Natural killer cell (primary cell): ENCODE data around the gene CCDC88C. TPM values are rescaled to one million over a fixed set of nuclear protein-coding genes. Genes with fewer than 3 reads are reported as not detected.

ENCODE experiments used
- ATAC-seq, 3 donors: fragments of 150-1000 bp in 2 of 3; fragments of 200-7000 bp in 1 of 3; cut with Tn5 transposase; 1 replicate in 1 of 3; 2 replicates in 2 of 3; pipeline ENCODE4 v1.10.0; 2021; ENCODE audit warnings: mild to moderate bottlenecking in 2 of 3, moderate library complexity in 2 of 3
- DNase-seq, 2 donors: peaks; one replicate each; pipeline versions ENCODE4 v3.0.0 to v3.0.0-alpha.2; 2013 to 2021; ENCODE audit warnings: mixed read lengths in 1 of 2
- H3K27ac ChIP-seq: one replicate; pipeline ENCODE4 v1.5.1; 2013; ENCODE audit warnings: mild to moderate bottlenecking, low read length
- H3K27me3 ChIP-seq: one replicate; pipeline ENCODE4 v1.6.1; 2013; ENCODE audit warnings: low read length; ENCODE audit not compliant: control insufficient read depth, insufficient read depth
- H3K36me3 ChIP-seq: one replicate; pipeline ENCODE4 v1.6.1; 2013; ENCODE audit warnings: low read length; ENCODE audit not compliant: control insufficient read depth, insufficient read depth
- H3K4me1 ChIP-seq: one replicate; pipeline ENCODE4 v1.6.1; 2013; ENCODE audit warnings: low read length; ENCODE audit not compliant: control insufficient read depth, insufficient read depth
- H3K4me3 ChIP-seq: one replicate; pipeline ENCODE4 v1.5.1; 2013; ENCODE audit warnings: low read length
- H3K9me3 ChIP-seq: one replicate; pipeline ENCODE4 v1.6.1; 2013; ENCODE audit warnings: low read length; ENCODE audit not compliant: control insufficient read depth, insufficient read depth
- H3K27ac Mint-ChIP-seq, 2 donors: one replicate each; pipeline ENCODE4 v1.8.0; 2022; ENCODE audit warnings: mild to moderate bottlenecking in 2 of 2, mixed read lengths in 2 of 2, moderate library complexity in 1 of 2
- H3K27me3 Mint-ChIP-seq, 2 donors: one replicate each; pipeline ENCODE4 v1.8.0; 2022; ENCODE audit warnings: low read depth in 2 of 2, mixed read lengths in 2 of 2
- H3K36me3 Mint-ChIP-seq: one replicate; pipeline ENCODE4 v1.8.0; 2022; ENCODE audit warnings: mixed read lengths
- H3K4me1 Mint-ChIP-seq, 2 donors: one replicate each; pipeline ENCODE4 v1.8.0; 2022; ENCODE audit warnings: mixed read lengths in 2 of 2
- H3K4me3 Mint-ChIP-seq: one replicate; pipeline ENCODE4 v1.8.0; 2022; ENCODE audit warnings: mild to moderate bottlenecking, moderate library complexity, mixed read lengths
- H3K9me3 Mint-ChIP-seq, 2 donors: one replicate each; pipeline ENCODE4 v1.8.0; 2022; ENCODE audit warnings: mixed read lengths in 2 of 2
- CTCF ChIP-seq: fragments of 200-600 bp; IDR thresholded peaks from one replicate; pipeline ENCODE4 v1.8.0; 2022; ENCODE audit warnings: antibody characterized with exemption
- WGBS: methylation state at CpG from one replicate; pipeline ENCODE4 v1.1.7; 2013; ENCODE audit warnings: missing lambda C conversion rate; ENCODE audit not compliant: insufficient coverage; 5-methylcytosine and 5-hydroxymethylcytosine counted together
- intact Hi-C: fragments of 100-400 bp; cut with micrococcal nuclease; formaldehyde crosslinking; loops from one replicate; pipeline ENCODE4 v1.14.2; 2022
- total RNA-seq, 4 donors: library from RNA; stranded (reverse); fragments of 120-200 nt in 1 of 4; gene quantifications; one replicate each; pipeline versions ENCODE4 v1.2.3 to v1.2.4, GENCODE V29; 2013 to 2022

The CCDC88C gene
- total RNA-seq, 3 donors from 2014 or later (not counting 1 experiment from before 2014, with no cell fraction given) = 432 to 516 (median 438) TPM

GRCh38 chr14:91305650-91306431 is 111.8 kb downstream of the CCDC88C start:
- Mint-ChIP-seq H3K4me3 (no peak overlapping the region), H3K36me3 (peaks cover 21% of the 10 kb centered on the region), H3K9me3 (no peaks in the 10 kb centered on the region), H3K4me1 (peaks cover 26% of the 10 kb centered on the region in 2 donors), H3K27ac (peak overlapping the region; percentile 67 to 69), H3K27me3 (no peaks in the 10 kb centered on the region)
- H3K27ac ChIP-seq = no peak overlapping the region
- no peak overlapping the region for H3K4me3 ChIP-seq
- H3K4me1 ChIP-seq = peaks cover 7% of the 10 kb centered on the region
- no peak for TF ChIP-seq CTCF
- DNase-seq (no peak), ATAC-seq (no peak)
- intact Hi-C loops = no loop called here
- 95% methylated on average over 10 of the region's 10 CpGs for WGBS
- no peaks in the 10 kb centered on the region for H3K27me3 ChIP-seq
- H3K36me3 ChIP-seq = peaks cover 87% of the 10 kb centered on the region
- no peaks in the 10 kb centered on the region for H3K9me3 ChIP-seq

- Mint-ChIP-seq H3K27ac (no peak overlapping the region), H3K36me3 (peaks cover 29% of the 10 kb centered on the region), H3K4me3 (no peak overlapping the region), H3K27me3 (no peaks in the 10 kb centered on the region), H3K4me1 (peaks cover 17 to 18% of the 10 kb centered on the region in 2 donors), H3K9me3 (no peaks in the 10 kb centered on the region)
- no peak for TF ChIP-seq CTCF
- ATAC-seq (no peak), DNase-seq (no peak)
- no peaks in the 10 kb centered on the region for H3K9me3 ChIP-seq
- peaks cover 95% of the 10 kb centered on the region for H3K36me3 ChIP-seq
- no peaks in the 10 kb centered on the region for H3K4me1 ChIP-seq
- intact Hi-C loops = no loop called here
- WGBS = 98% methylated on average over 18 of the region's 18 CpGs
- no peaks in the 10 kb centered on the region for H3K27me3 ChIP-seq
- no peak overlapping the region for H3K27ac ChIP-seq
- no peak overlapping the region for H3K4me3 ChIP-seq
Observed at GRCh38 chr14:91303924-91304229, 113.7 kb downstream of the CCDC88C start.

GRCh38 chr14:91303091-91303923 is 114.3 kb downstream of the CCDC88C start:
- Histone ChIP-seq H3K27me3 (no peaks in the 10 kb centered on the region), H3K36me3 (peaks cover 95% of the 10 kb centered on the region), H3K9me3 (no peaks in the 10 kb centered on the region), H3K27ac (no peak overlapping the region), H3K4me3 (no peak overlapping the region), H3K4me1 (no peaks in the 10 kb centered on the region)
- H3K9me3 Mint-ChIP-seq = no peaks in the 10 kb centered on the region
- H3K4me1 Mint-ChIP-seq = peaks cover 17 to 18% of the 10 kb centered on the region in 2 donors
- peak in 1 of 2 donors; percentile 65 for DNase-seq
- no peak overlapping the region for H3K4me3 Mint-ChIP-seq
- ATAC-seq = peak; percentile 72 to 85 (median 83)
- H3K27me3 Mint-ChIP-seq = no peaks in the 10 kb centered on the region
- WGBS = 88% methylated on average over 23 of the region's 23 CpGs
- H3K27ac Mint-ChIP-seq = peak overlapping the region; percentile 48 to 73
- TF ChIP-seq CTCF = no peak
- intact Hi-C loops = no loop called here
- peaks cover 30% of the 10 kb centered on the region for H3K36me3 Mint-ChIP-seq
